ENCODE data around the gene WDR6.

The WDR6 gene

DNA sequence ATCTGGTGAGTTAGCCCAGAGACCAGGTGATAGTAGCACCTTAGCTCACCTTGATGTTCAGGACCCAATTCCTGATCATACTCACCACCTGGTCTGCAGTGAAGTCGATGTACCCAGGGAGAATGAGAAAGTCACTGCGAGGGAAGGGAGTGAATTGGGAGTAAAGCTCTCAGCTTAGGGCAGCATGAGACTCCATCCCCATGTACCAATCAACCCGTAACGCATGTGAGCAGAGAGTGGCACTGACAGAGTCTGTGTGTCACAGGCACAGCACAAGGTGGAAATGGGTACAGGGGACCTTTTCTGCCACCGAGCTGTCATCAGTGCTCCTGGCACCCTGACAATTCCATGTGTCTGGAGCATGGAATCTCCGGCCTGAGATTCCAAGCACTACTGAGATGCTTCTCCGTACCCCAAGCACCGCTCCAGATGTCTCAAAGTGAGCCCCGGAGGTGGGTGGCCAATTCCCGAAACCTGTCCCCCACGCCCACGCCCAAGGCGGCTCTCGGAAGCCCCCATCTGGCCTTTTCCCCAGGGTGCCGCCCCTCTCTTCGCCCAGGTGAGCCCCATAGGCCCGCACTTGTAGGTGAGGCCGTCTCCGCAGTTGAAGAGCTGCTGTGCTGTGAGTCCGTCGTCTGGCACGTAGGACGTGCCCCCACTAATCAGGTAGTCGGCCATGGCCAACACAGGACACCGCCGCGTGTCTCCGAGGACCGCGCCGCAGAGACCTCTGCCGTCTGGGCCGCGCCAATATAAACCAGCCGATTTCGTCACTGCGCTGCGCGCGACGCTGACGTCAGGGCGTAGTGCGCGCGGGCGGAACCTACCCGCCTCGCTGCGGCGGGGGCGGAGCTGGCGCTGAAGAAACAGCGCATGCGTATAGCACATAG is 21.7 kb downstream of the WDR6 start, which contains the start of gene IMPDH2:
TSS of gene IMPDH2 (minus strand) at position 726 of the 890 bp plus-strand sequence. CDS start at position 678, 48 bp downstream.
- DNase-seq = peak; percentile 96 to 97

DNA sequence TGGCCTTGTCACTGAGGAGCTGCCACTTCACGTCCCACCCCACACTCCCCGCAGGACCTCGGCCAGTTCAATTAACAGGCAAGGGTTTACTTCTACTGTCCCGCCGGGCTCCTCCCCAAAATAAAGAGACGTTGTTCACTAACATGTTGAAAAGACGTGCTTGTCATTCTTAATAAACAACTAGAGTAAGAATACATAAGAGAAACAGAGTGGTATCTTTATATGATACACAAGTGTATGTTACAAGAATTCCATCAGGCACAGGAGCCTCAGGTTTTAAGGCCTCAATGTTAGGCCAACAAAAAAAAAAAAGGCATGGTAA is 22.3 kb downstream of the WDR6 start:
- no peak for DNase-seq

DNA sequence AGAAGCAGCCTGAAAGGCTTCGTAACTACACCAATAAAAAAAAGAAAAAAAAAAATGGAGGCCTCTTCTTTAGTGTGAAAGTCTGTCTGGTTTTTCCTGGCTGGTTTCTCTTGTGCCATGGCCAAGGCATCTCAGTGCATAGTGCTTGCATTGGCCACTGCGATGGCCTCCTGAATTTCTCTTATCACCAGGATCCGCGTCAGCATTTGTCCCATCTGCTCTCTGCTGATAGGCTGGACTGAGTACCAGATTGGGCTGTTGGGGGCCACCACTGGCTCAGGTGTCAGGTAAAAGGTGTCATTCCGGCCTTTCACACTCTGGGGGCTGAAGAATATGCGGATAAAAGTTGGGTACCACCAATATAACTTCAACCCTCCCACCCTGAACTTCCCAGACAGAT is 23.1 kb downstream of the WDR6 start:
- no peak for DNase-seq

DNA sequence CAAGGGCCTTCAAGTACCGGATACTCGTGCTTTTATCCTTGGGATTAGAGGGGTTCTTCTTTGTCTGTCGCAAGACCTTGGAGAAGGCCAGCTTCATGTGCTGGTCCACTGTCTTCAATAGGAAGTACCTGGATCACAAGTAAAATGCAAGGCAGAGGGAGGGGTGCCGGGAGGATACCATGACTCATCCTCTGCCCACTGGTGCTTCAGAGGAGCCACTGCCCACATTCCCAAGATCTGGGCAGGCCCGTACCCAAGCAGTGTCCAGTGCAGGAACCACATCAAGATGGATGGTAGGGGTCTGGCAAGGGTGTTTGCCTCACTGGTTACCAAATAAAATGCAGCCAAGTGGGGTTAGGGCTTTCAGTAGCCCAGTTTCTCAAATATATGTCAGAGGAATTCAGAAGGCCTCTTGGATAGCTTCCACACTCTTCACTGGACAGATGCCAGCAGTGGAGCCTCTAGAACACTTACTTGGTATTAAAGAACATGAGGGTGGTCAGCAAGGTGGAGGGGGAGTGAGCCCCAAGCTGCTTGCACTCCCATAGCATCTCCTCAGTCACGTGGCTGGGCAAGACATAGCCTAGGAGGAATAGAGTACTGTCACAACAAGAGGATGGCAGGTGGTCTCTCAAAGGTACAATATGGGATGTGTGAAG is 25.6 kb downstream of the WDR6 start:
- DNase-seq = no peak

DNA sequence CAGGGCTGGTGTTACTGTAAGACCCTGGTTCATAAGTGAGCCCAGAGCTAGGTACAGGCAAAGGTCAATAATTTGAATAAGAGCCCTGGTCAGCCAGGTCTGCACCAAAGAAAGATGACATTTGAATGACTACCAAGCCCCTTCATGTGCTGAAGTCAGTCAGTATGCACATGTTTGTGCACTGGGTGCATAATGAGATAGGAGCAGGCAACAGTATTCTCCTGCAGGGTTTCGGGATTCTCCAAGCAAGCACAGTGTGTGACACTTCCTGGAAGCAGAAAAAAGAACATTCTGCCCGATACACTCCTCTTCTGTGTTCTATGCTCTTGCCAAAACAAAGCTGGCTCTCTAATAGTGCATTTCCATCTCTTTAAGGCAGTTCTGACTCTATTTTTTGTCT is 27.5 kb downstream of the WDR6 start:
- no peak for DNase-seq

- DNase-seq = no peak
Measured at GRCh38 chr3:49035281-49035680, 28.1 kb downstream of the WDR6 start.

- DNase-seq = no peak
Measured at GRCh38 chr3:49053543-49053942, 46.4 kb downstream of the WDR6 start.

GRCh38 chr3:49054344-49054862 is 47.2 kb downstream of the WDR6 start:
- no peak for DNase-seq

GRCh38 chr3:49057268-49057667 is 50.1 kb downstream of the WDR6 start:
- no peak for DNase-seq

DNA sequence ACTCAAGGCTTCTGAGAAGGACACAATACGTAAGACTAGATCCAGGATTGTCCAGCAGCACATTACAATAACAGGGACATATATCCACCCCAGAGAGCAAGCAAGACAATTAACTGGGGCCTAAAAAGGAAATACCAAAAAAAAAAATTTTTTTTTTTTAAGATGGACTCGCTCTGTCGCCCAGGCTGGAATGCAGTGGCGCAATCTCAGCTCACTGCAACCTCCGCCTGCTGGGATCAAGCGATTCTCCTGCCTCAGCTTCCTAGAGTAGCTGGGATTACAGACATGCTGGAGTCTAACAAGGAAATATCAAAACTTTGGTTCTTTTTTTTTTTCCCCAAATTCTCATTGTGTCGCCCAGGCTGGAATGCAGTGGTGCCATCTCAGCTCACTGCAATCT is 50.8 kb downstream of the WDR6 start:
- DNase-seq = no peak
